Endothelial cell of umbilical vein (primary cell): Measurements from ENCODE around the gene HPS4. TPM values are rescaled to one million over a fixed set of nuclear protein-coding genes. Genes with fewer than 3 reads are reported as not detected.

Source experiments
- BruUV-seq: library from RNA; stranded (reverse); fragments of 400-500 nt; replicated peaks from 2 replicates; lab custom pipeline; 2021; lab: Mats Ljungman, UMichigan
- CTCF ChIA-PET: fragments of 300-600, 350-600 bp; sonication (Branson Sonifier 250); formaldehyde crosslinking; loops from one replicate; lab custom pipeline; 2021; ENCODE audit warnings: antibody characterized with exemption, inconsistent platforms; lab: Charles Lee
- POLR2A ChIA-PET: fragments of 300-600, 350-600 bp; sonication (Branson Sonifier 250); formaldehyde crosslinking; loops from one replicate; lab custom pipeline; 2021; ENCODE audit warnings: antibody characterized with exemption, inconsistent platforms; lab: Charles Lee
- DNase-seq: peaks from one replicate; pipeline ENCODE4 v3.0.0-alpha.2; 2011; ENCODE audit warnings: low read depth, low spot score
- FAIRE-seq: peaks from 2 replicates; lab custom pipeline; 2011; peaks lifted over from hg19 to GRCh38; lab: Jason Lieb, UNC
- H2AFZ ChIP-seq: 2 replicates; pipeline ENCODE4 v1.6.0; 2012; ENCODE audit warnings: low read depth, low read length, control low read depth, inconsistent platforms
- H3K27ac ChIP-seq: 2 replicates; pipeline ENCODE4 v1.5.1; 2011; ENCODE audit warnings: low read depth, mild to moderate bottlenecking, control low read depth, low read length, moderate library complexity; ENCODE audit not compliant: insufficient read depth
- H3K27me3 ChIP-seq, 2 experiments: 2 replicates each; pipeline versions ENCODE4 v1.6.0 to v1.6.1; 2011; ENCODE audit warnings: low read length in 2 of 2, mixed read lengths in 1 of 2; ENCODE audit not compliant: control insufficient read depth in 2 of 2, insufficient read depth in 2 of 2
- H3K36me3 ChIP-seq, 2 experiments: 2 replicates in 1 of 2; 3 replicates in 1 of 2; pipeline ENCODE4 v1.5.1; 2011; ENCODE audit warnings: low read length in 2 of 2, mild to moderate bottlenecking in 1 of 2, moderate library complexity in 1 of 2; ENCODE audit not compliant: control insufficient read depth in 2 of 2, insufficient read depth in 2 of 2; ENCODE audit errors: extremely low read depth in 1 of 2
- H3K4me1 ChIP-seq: 3 replicates; pipeline ENCODE4 v1.5.1; 2011; ENCODE audit warnings: mild to moderate bottlenecking, low read length; ENCODE audit not compliant: control insufficient read depth, insufficient read depth; ENCODE audit errors: extremely low read depth
- H3K4me2 ChIP-seq: 2 replicates; pipeline ENCODE4 v1.6.1; 2011; ENCODE audit warnings: low read length, control low read depth, mixed read lengths; ENCODE audit not compliant: insufficient read depth
- H3K4me3 ChIP-seq, 3 experiments: fragments of 200-600 bp in 1 of 3; sonication (generic), shearing (Covaris generic) in 1 of 3; replicated peaks in 1 of 3; 2 replicates each; pipeline ENCODE4 v1.5.1; 2011 to 2016; ENCODE audit warnings: control low read depth in 3 of 3, low read length in 3 of 3, mild to moderate bottlenecking in 2 of 3, inconsistent platforms in 1 of 3, low read depth in 1 of 3, moderate library complexity in 1 of 3; ENCODE audit not compliant: insufficient read depth in 1 of 3
- H3K79me2 ChIP-seq: 2 replicates; pipeline ENCODE4 v1.6.0; 2012; ENCODE audit warnings: low read length, inconsistent platforms; ENCODE audit not compliant: control insufficient read depth, insufficient read depth
- H3K9ac ChIP-seq: replicated peaks from 2 replicates; pipeline ENCODE3; 2011; ENCODE audit warnings: low read length, control low read depth; ENCODE audit not compliant: insufficient read depth; ENCODE audit errors: extremely low read depth
- H3K9me1 ChIP-seq: replicated peaks from 3 replicates; pipeline ENCODE4 v1.6.0; 2011; ENCODE audit warnings: mild to moderate bottlenecking, low read length; ENCODE audit not compliant: control insufficient read depth, insufficient read depth; ENCODE audit errors: extremely low read depth
- H3K9me3 ChIP-seq: replicated peaks from 2 replicates; pipeline ENCODE4 v1.5.1; 2012; ENCODE audit warnings: low read length, inconsistent platforms; ENCODE audit not compliant: control insufficient read depth, insufficient read depth
- H4K20me1 ChIP-seq: replicated peaks from 2 replicates; pipeline ENCODE3; 2011; ENCODE audit warnings: mild to moderate bottlenecking, low read length; ENCODE audit not compliant: control insufficient read depth, insufficient read depth; ENCODE audit errors: extremely low read depth
- CTCF ChIP-seq, 2 donors: IDR thresholded peaks; 1 replicate in 1 of 2; 2 replicates in 1 of 2; pipeline ENCODE4 v1.5.1; 2011; ENCODE audit warnings: low read length in 2 of 2, mild to moderate bottlenecking in 2 of 2, moderate library complexity in 2 of 2, control low read depth in 1 of 2, inconsistent platforms in 1 of 2, low read depth in 1 of 2; ENCODE audit not compliant: insufficient read depth in 1 of 2; ENCODE audit errors: extremely low read depth in 1 of 2
- EZH2 ChIP-seq: IDR thresholded peaks from 2 replicates; pipeline ENCODE4 v1.6.1; 2012; ENCODE audit warnings: borderline replicate concordance, low read depth, mild to moderate bottlenecking, moderate library complexity, low read length, inconsistent platforms; ENCODE audit not compliant: severe bottlenecking
- FOS ChIP-seq: IDR thresholded peaks from 2 replicates; pipeline ENCODE4 v1.6.1; 2011; ENCODE audit warnings: mild to moderate bottlenecking, low read length, moderate library complexity, borderline replicate concordance; ENCODE audit not compliant: insufficient read depth
- GATA2 ChIP-seq: IDR thresholded peaks from 2 replicates; pipeline ENCODE4 v1.7.0; 2011; ENCODE audit warnings: low read depth, mild to moderate bottlenecking, moderate library complexity, mixed read lengths, low read length; ENCODE audit not compliant: insufficient read length, insufficient read depth
- JUN ChIP-seq: IDR thresholded peaks from 2 replicates; pipeline ENCODE4 v1.6.1; 2011; ENCODE audit warnings: borderline replicate concordance, low read depth; ENCODE audit not compliant: insufficient read length, insufficient read depth
- MAX ChIP-seq: IDR thresholded peaks from 2 replicates; pipeline ENCODE4 v1.6.1; 2011; ENCODE audit not compliant: insufficient read depth, insufficient read length
- MYC ChIP-seq: IDR thresholded peaks from one replicate; pipeline ENCODE4 v1.6.1; 2011; ENCODE audit warnings: mild to moderate bottlenecking, low read depth, low read length
- POLR2A ChIP-seq: IDR thresholded peaks from 2 replicates; pipeline ENCODE4 v1.6.1; 2012; ENCODE audit warnings: low read depth, mild to moderate bottlenecking, control low read depth, low read length
- POLR2AphosphoS5 ChIP-seq: IDR thresholded peaks from 2 replicates; pipeline ENCODE4 v1.6.1; 2012; ENCODE audit warnings: low read depth, mild to moderate bottlenecking, control low read depth, low read length, moderate library complexity; ENCODE audit not compliant: insufficient read depth
- dilution Hi-C: fragments of 300-500 bp; cut with MboI; formaldehyde crosslinking; loops from one replicate; pipeline ENCODE4 v1.15.0; 2019; ENCODE audit warnings: low sequenced_read_pairs; ENCODE audit not compliant: extremely low pct_ligation_motif_present
- intact Hi-C: fragments of 100-400 bp; cut with micrococcal nuclease; formaldehyde crosslinking; loops from one replicate; pipeline ENCODE4 v1.10.0; 2022
- polyA plus RNA-seq, 4 experiments: library from polyadenylated mRNA; depleted of rRNA in 3 of 4; stranded (reverse) in 3 of 4; unstranded in 1 of 4; fragments of >200 nt; gene quantifications; 2 replicates each; pipeline versions ENCODE4 v1.2.1 to v1.2.3, GENCODE V29; 2011 to 2012; ENCODE audit warnings: missing spikeins in 1 of 4
- total RNA-seq: library from RNA; stranded (reverse); gene quantifications from 2 replicates; pipeline ENCODE4 v1.2.3, GENCODE V29; 2021

HPS4 gene
- total and polyA plus RNA-seq, 2 donors (not counting 3 experiments of a cell fraction or from before 2014, with no cell fraction given) = 28.4 to 29.7 TPM

- H3K9me3 ChIP-seq = no peaks in the 10 kb centered on the region
- H4K20me1 ChIP-seq = no peaks in the 10 kb centered on the region
- BruUV-seq = no TSS peak
- POLR2A ChIA-PET = no interaction called here
- no peak overlapping the region for H3K4me3 ChIP-seq
- H3K27me3 ChIP-seq = no peaks in the 10 kb centered on the region
- no peak for FAIRE-seq
- intact Hi-C loops (no loop called here), dilution Hi-C loops (no loop called here)
- H3K9me1 ChIP-seq = no peaks in the 10 kb centered on the region
- no peak overlapping the region for H3K4me2 ChIP-seq
- CTCF ChIA-PET = interaction anchor here (1.2 kb wide), 1 partner anchor 118 kb away, joined by 3 read pairs; no protein-coding TSS in a partner anchor
- H3K79me2 ChIP-seq = peaks cover 46% of the 10 kb centered on the region
- no peak overlapping the region for H2AFZ ChIP-seq
- peaks cover 23% of the 10 kb centered on the region for H3K4me1 ChIP-seq
- DNase-seq = no peak
- H3K9ac ChIP-seq = no peak overlapping the region
- H3K27ac ChIP-seq = no peak overlapping the region
- peaks cover 2 to 5% of the 10 kb centered on the region in 2 experiments for H3K36me3 ChIP-seq
- TF ChIP-seq MAX = no peak
- no peak for TF ChIP-seq CTCF (IDR thresholded peaks at IDR 0.05; ENCODE audit: extremely low read depth in 1 of 2, insufficient read depth in 1 of 2, low read depth in 1 of 2, low read length in 2 of 2)
- no peak for TF ChIP-seq EZH2
- no peak for TF ChIP-seq GATA2
- TF ChIP-seq JUN = no peak
- no peak for TF ChIP-seq POLR2AphosphoS5
- no peak for TF ChIP-seq FOS
- no peak for TF ChIP-seq MYC
- no peak for TF ChIP-seq POLR2A
Observed at GRCh38 chr22:26482161-26482560, 1.4 kb downstream of the HPS4 start.
